ENCODE measurements around the gene TBC1D32. TPM values are rescaled to one million over a fixed set of nuclear protein-coding genes. Genes with fewer than 3 reads are reported as not detected.
"Not testable (repeated sequence)": the region's sequence is repeated elsewhere in the genome, so short reads cannot be mapped to it uniquely, and the experiment has no call there.

Gene TBC1D32, protein sequence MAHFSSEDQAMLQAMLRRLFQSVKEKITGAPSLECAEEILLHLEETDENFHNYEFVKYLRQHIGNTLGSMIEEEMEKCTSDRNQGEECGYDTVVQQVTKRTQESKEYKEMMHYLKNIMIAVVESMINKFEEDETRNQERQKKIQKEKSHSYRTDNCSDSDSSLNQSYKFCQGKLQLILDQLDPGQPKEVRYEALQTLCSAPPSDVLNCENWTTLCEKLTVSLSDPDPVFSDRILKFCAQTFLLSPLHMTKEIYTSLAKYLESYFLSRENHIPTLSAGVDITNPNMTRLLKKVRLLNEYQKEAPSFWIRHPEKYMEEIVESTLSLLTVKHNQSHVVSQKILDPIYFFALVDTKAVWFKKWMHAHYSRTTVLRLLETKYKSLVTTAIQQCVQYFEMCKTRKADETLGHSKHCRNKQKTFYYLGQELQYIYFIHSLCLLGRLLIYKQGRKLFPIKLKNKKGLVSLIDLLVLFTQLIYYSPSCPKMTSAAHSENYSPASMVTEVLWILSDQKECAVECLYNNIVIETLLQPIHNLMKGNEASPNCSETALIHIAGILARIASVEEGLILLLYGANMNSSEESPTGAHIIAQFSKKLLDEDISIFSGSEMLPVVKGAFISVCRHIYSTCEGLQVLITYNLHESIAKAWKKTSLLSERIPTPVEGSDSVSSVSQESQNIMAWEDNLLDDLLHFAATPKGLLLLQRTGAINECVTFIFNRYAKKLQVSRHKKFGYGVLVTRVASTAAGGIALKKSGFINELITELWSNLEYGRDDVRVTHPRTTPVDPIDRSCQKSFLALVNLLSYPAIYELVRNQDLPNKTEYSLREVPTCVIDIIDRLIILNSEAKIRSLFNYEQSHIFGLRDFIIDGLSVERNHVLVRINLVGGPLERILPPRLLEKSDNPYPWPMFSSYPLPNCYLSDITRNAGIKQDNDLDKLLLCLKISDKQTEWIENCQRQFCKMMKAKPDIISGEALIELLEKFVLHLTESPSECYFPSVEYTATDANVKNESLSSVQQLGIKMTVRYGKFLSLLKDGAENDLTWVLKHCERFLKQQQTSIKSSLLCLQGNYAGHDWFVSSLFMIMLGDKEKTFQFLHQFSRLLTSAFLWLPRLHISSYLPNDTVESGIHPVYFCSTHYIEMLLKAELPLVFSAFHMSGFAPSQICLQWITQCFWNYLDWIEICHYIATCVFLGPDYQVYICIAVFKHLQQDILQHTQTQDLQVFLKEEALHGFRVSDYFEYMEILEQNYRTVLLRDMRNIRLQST
- total RNA-seq, result 10 to 100 TPM; 16.5 to 29.2 (median 27.0) TPM

DNA sequence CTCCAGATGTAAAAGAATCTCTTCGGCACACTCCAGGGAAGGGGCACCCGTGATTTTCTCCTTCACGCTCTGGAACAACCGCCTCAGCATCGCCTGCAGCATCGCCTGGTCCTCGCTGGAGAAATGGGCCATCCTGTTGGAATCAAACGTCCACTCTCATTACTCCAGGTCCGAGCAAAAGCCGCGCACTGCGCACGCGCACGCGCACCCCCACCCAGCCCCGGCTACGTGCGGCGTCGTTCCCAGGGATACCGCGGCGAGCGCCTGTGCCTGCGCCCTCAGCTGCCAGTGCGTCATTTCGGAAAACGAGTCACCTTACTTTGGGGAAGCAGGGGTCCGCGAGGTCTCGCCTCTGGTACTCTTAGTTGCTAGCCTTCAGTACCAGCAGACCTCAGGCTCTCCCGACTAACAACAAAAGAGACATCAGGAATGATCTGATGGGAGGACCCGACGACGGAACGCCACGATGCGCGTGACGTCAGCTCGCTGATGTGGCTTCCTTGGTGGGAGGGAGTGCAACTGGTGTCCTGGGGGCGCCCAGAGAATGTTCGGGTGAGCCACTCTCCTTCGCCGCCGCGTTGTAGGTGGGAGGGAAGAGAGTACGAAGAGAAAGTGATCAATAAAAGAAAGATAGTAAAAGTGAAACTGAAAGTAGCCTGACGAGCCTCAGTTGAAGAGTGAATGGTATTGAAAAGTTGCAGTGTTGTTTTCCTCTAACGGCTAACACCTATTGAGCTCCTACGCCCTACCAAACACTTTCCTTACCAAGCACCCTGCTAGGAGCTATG is at the start of gene TBC1D32:
TBC1D32 (minus strand) TSS at position 182 of the 788 bp plus-strand sequence; CDS start at position 132, 50 bp downstream.
- Histone ChIP-seq H3K4me1 (peaks cover 0 to 8% (median 0%) of the 10 kb centered on the region in 4 donors), H3K27me3 (no peaks in the 10 kb centered on the region), H3K4me3 (peak within 1 kb of the TSS; percentile 58 to 77 (median 64)), H3K27ac (peak within 1 kb of the TSS; percentile 80 to 97 (median 93)), H3K9me3 (no peaks in the 10 kb centered on the region), H3K36me3 (no peaks in the 10 kb centered on the region)
- TF ChIP-seq POLR2A (IDR thresholded peaks at IDR 0.05), result peak; percentile 33 to 60
- TF ChIP-seq, protein P1, sequence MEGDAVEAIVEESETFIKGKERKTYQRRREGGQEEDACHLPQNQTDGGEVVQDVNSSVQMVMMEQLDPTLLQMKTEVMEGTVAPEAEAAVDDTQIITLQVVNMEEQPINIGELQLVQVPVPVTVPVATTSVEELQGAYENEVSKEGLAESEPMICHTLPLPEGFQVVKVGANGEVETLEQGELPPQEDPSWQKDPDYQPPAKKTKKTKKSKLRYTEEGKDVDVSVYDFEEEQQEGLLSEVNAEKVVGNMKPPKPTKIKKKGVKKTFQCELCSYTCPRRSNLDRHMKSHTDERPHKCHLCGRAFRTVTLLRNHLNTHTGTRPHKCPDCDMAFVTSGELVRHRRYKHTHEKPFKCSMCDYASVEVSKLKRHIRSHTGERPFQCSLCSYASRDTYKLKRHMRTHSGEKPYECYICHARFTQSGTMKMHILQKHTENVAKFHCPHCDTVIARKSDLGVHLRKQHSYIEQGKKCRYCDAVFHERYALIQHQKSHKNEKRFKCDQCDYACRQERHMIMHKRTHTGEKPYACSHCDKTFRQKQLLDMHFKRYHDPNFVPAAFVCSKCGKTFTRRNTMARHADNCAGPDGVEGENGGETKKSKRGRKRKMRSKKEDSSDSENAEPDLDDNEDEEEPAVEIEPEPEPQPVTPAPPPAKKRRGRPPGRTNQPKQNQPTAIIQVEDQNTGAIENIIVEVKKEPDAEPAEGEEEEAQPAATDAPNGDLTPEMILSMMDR (IDR thresholded peaks at IDR 0.05), result peak in 3 of 6 experiments; percentile 21 to 32 (median 25)
- DNase-seq, result peak; percentile 80 to 96 (median 94)

DNA sequence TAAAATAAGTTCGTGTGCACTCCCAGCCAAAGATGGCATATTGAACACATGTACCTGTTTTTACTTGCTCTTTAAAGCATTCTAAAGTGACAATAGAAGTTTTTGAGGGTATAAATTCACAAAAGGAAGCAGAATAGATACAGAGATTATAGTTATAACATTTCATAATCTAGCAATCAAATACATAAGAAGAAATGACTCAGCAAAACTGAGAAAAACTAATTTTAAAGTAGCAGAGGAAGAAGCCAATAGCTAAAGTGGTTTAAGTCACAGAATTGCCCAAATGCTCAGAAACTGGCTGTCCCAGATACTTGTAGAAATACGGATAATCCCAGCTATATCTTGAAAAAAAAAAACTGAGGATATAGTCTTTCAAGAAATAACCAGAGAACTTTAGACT is 49.2 kb upstream of the TBC1D32 start:
- Histone ChIP-seq H3K9me3 (no peaks in the 10 kb centered on the region), H3K4me3 (no peak overlapping the region), H3K27ac (peak overlapping the region in 1 of 4 donors; percentile 59), H3K36me3 (no peaks in the 10 kb centered on the region), H3K27me3 (no peaks in the 10 kb centered on the region), H3K4me1 (peaks cover 0 to 7% (median 0%) of the 10 kb centered on the region in 4 donors)
- TF ChIP-seq, protein P1 (IDR thresholded peaks at IDR 0.05), result no peak
- TF ChIP-seq POLR2A (IDR thresholded peaks at IDR 0.05), result no peak
- DNase-seq, result no peak

DNA sequence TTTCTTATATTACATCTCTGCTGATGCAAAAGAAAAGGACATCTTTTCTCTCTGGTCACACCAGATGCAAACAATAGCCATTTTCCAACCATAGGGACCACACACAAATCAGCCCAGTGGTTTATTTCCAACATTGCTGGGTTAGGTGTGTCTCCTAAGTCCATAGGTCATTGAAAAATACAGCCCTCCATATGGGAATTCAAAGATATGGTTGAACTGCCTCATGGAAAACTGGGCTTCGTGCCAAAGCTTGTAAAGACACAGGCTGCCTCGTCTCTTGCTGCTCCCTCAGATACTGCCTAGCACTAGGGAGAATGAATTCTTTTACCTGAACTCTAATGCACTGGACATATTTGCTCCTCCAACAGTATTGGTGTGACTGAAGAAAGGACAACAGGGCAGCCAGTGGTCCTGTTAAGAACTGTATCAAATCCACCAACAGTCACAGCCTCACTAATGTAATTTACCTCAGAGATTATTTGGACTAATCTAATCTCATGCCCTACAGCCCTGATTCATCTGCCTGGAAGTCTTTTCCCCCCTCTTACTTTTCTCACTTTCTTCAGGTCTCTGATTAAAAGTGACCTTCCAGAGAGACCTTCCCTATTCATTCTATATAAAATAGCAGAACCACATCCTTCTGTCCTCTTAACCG is 48.3 kb upstream of the TBC1D32 start:
- H3K9me3 ChIP-seq, result no peaks in the 10 kb centered on the region
- H3K36me3 ChIP-seq, result no peaks in the 10 kb centered on the region
- TF ChIP-seq POLR2A (IDR thresholded peaks at IDR 0.05), result no peak
- TF ChIP-seq, protein P1 (IDR thresholded peaks at IDR 0.05), result peak in 3 of 6 experiments; percentile 1 to 19 (median 19)
- peak in 2 of 3 donors; percentile 55 to 86 for DNase-seq
- peak overlapping the region in 1 of 4 donors; percentile 16 for H3K4me3 ChIP-seq
- H3K27ac ChIP-seq, result peak overlapping the region in 2 of 4 donors; percentile 59 to 86
- no peaks in the 10 kb centered on the region for H3K27me3 ChIP-seq
- H3K4me1 ChIP-seq, result peaks cover 0 to 7% (median 0%) of the 10 kb centered on the region in 4 donors

DNA sequence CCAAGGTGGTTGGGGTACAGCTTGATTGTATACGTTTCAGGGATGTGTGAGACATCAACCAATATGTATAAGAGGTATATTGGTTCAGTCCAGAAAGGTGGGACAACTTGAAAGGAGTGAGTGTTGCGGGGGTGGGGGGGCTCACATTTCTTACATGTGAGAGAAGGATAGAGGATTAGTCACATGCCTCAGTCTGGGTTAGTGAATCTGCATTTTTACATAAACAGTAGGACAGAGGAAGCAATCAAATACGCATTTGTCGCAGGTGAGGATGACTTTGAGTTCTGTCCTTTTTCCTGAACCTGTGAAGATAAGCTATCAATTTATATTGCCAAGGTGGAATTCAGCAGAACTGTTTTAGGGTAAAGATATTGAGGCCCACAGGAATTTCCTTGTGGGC is 42.1 kb upstream of the TBC1D32 start:
- TF ChIP-seq POLR2A (IDR thresholded peaks at IDR 0.05), result no peak
- TF ChIP-seq, protein P1 (IDR thresholded peaks at IDR 0.05), result no peak
- Histone ChIP-seq H3K36me3 (no peaks in the 10 kb centered on the region), H3K4me3 (no peak overlapping the region), H3K27ac (no peak overlapping the region), H3K4me1 (no peaks in the 10 kb centered on the region), H3K9me3 (no peaks in the 10 kb centered on the region), H3K27me3 (no peaks in the 10 kb centered on the region)
- DNase-seq, result no peak

DNA sequence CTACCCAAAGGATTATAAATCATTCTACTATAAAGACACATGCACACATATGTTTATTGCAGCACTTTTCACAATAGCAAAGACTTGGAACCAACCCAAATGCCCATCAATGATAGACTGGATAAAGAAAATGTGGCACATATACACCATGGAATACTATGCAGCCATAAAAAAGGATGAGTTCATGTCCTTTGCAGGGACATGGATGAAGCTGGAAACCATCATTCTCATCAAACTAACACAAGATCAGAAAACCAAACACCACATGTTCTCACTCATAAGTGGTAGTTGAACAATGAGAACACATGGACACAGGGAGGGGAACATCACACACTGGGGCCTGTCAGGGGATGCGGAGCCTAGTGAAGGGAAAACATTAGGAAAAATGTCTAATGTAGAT is 39.9 kb upstream of the TBC1D32 start:
- not testable (repeated sequence) for H3K36me3 ChIP-seq, H3K4me3 ChIP-seq, H3K27ac ChIP-seq, H3K9me3 ChIP-seq, H3K4me1 ChIP-seq, H3K27me3 ChIP-seq, DNase-seq
